ENCODE data around the gene SUSD3. TPM values are rescaled to one million over a fixed set of nuclear protein-coding genes. Genes with fewer than 3 reads are reported as not detected.

SUSD3 gene
- total RNA-seq, 1 donor from 2014 or later, result 0.26 TPM

DNA sequence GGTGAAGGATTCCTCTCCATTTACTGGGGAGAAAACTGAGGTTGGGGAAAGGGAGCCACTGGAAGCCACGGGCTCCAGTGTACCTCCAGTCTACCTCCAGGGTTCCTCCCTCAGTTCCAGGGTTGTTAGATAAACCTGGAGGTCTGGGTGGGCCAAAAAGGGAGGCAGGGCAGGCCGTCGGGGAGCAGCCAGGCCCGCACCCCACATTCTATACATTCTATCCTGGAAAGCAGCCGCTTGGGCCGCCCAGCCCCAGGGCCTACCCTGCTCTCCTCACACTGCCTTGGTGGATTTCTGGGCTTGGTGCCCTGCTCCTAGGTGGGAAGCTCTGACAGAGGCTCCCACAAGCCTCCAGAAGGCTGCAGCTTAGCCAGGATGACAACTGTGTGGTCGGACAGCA lies 18.1 kb upstream of the SUSD3 start:
- FAIRE-seq (no peak), DNase-seq (ENCODE audit: low read depth) (no peak)
- Histone ChIP-seq H3K36me3 (ENCODE audit: control insufficient read depth, insufficient read depth, low read length) (no peaks in the 10 kb centered on the region), H3K4me3 (ENCODE audit: low read depth, low read length) (no peak overlapping the region), H3K27me3 (ENCODE audit: control insufficient read depth, insufficient read depth, low read length) (no peaks in the 10 kb centered on the region)
- TF ChIP-seq, protein P1, sequence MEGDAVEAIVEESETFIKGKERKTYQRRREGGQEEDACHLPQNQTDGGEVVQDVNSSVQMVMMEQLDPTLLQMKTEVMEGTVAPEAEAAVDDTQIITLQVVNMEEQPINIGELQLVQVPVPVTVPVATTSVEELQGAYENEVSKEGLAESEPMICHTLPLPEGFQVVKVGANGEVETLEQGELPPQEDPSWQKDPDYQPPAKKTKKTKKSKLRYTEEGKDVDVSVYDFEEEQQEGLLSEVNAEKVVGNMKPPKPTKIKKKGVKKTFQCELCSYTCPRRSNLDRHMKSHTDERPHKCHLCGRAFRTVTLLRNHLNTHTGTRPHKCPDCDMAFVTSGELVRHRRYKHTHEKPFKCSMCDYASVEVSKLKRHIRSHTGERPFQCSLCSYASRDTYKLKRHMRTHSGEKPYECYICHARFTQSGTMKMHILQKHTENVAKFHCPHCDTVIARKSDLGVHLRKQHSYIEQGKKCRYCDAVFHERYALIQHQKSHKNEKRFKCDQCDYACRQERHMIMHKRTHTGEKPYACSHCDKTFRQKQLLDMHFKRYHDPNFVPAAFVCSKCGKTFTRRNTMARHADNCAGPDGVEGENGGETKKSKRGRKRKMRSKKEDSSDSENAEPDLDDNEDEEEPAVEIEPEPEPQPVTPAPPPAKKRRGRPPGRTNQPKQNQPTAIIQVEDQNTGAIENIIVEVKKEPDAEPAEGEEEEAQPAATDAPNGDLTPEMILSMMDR (IDR thresholded peaks at IDR 0.05; ENCODE audit: insufficient read depth, low read length, severe bottlenecking), result no peak

- no peak for FAIRE-seq
- Histone ChIP-seq H3K27me3 (ENCODE audit: control insufficient read depth, insufficient read depth, low read length) (no peaks in the 10 kb centered on the region), H3K36me3 (ENCODE audit: control insufficient read depth, insufficient read depth, low read length) (no peaks in the 10 kb centered on the region), H3K4me3 (ENCODE audit: low read depth, low read length) (no peak overlapping the region)
- TF ChIP-seq, protein P1 (IDR thresholded peaks at IDR 0.05; ENCODE audit: insufficient read depth, low read length, severe bottlenecking), result no peak
- no peak for DNase-seq (ENCODE audit: low read depth)
Observed at GRCh38 chr9:93041108-93041802, 17.2 kb upstream of the SUSD3 start.

- Histone ChIP-seq H3K4me3 (ENCODE audit: low read depth, low read length) (no peak overlapping the region), H3K36me3 (ENCODE audit: control insufficient read depth, insufficient read depth, low read length) (no peaks in the 10 kb centered on the region), H3K27me3 (ENCODE audit: control insufficient read depth, insufficient read depth, low read length) (no peaks in the 10 kb centered on the region)
- FAIRE-seq (no peak), DNase-seq (ENCODE audit: low read depth) (no peak)
- TF ChIP-seq, protein P1 (IDR thresholded peaks at IDR 0.05; ENCODE audit: insufficient read depth, low read length, severe bottlenecking), result no peak
Observed at GRCh38 chr9:93043122-93043521, 15.4 kb upstream of the SUSD3 start.

DNA sequence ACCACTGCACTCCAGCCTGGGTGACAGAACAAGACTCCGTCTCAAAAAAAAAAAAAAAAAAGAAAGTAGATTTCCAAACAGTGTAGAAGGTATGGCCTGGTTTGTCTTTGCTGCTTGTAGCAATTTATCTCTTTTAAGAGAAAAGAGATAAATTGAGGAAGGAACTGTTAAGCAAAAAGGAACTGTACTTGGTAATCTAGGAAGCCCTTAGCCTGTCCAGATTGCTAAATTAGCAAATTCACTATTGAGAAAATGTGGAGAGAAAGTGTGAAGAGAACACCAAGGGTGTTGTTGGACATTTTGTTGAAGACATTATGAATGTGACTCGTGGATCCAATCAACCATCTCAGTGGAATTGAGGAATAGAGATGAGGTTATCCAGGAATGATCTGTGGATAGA lies 13.0 kb upstream of the SUSD3 start:
- FAIRE-seq (no peak), DNase-seq (ENCODE audit: low read depth) (no peak)
- H3K36me3 ChIP-seq (ENCODE audit: control insufficient read depth, insufficient read depth, low read length), result no peaks in the 10 kb centered on the region

GRCh38 chr9:93048566-93049448 lies 9.7 kb upstream of the SUSD3 start:
- no peak for DNase-seq (ENCODE audit: low read depth)

More for the DNA sequence above, 13.0 kb upstream of the SUSD3 start:
- no peaks in the 10 kb centered on the region for H3K27me3 ChIP-seq (ENCODE audit: control insufficient read depth, insufficient read depth, low read length)
- H3K4me3 ChIP-seq (ENCODE audit: low read depth, low read length), result no peak overlapping the region
- TF ChIP-seq, protein P1 (IDR thresholded peaks at IDR 0.05; ENCODE audit: insufficient read depth, low read length, severe bottlenecking), result no peak

More at GRCh38 chr9:93048566-93049448, 9.7 kb upstream of the SUSD3 start:
- TF ChIP-seq, protein P1 (IDR thresholded peaks at IDR 0.05; ENCODE audit: insufficient read depth, low read length, severe bottlenecking), result no peak
- no peak for FAIRE-seq
- H3K36me3 ChIP-seq (ENCODE audit: control insufficient read depth, insufficient read depth, low read length), result no peaks in the 10 kb centered on the region
- no peaks in the 10 kb centered on the region for H3K27me3 ChIP-seq (ENCODE audit: control insufficient read depth, insufficient read depth, low read length)
- no peak overlapping the region for H3K4me3 ChIP-seq (ENCODE audit: low read depth, low read length)
